HepG2 (cell line): ENCODE data around the gene FGFR3. TPM values are rescaled to one million over a fixed set of nuclear protein-coding genes. Genes with fewer than 3 reads are reported as not detected.

ENCODE experiments used
- AGO2 ChIP-seq: fragments of 200-400 bp; formaldehyde crosslinking; optimal IDR thresholded peaks from 2 replicates; pipeline ENCODE3; 2017; ENCODE audit warnings: mild to moderate bottlenecking, low read depth, low read length, moderate library complexity
- DR1 ChIP-seq: sonication (generic); formaldehyde crosslinking; IDR thresholded peaks from 2 replicates; pipeline ENCODE4 v1.8.0; 2021; ENCODE audit warnings: mild to moderate bottlenecking, missing genetic modification reagents, inconsistent platforms
- FIP1L1 ChIP-seq: fragments of 200-400 bp; formaldehyde crosslinking; IDR thresholded peaks from 2 replicates; pipeline ENCODE4 v1.6.1; 2018; ENCODE audit warnings: low read depth, mild to moderate bottlenecking, low read length, moderate library complexity, borderline replicate concordance; ENCODE audit not compliant: insufficient read depth
- KIAA2018 ChIP-seq: sonication (generic); formaldehyde crosslinking; IDR thresholded peaks from 2 replicates; pipeline ENCODE4 v1.5.0; 2020; ENCODE audit warnings: mild to moderate bottlenecking, missing genetic modification reagents, borderline replicate concordance
- MBNL3 ChIP-seq: fragments of 250-450 bp; sonication (Bioruptor Pico); conservative IDR thresholded peaks from 2 replicates; pipeline ENCODE4 v1.8.0; 2022; ENCODE audit warnings: mild to moderate bottlenecking, inconsistent platforms
- NCOA5 ChIP-seq: sonication (generic); formaldehyde crosslinking; IDR thresholded peaks from 2 replicates; pipeline ENCODE4 v1.4.0; 2020; ENCODE audit warnings: missing genetic modification reagents
- NFE2L1 ChIP-seq: sonication (generic); formaldehyde crosslinking; IDR thresholded peaks from 2 replicates; pipeline ENCODE4 v1.4.0; 2020; ENCODE audit warnings: missing genetic modification reagents, mild to moderate bottlenecking, borderline replicate concordance
- NR3C1 ChIP-seq: sonication (generic); formaldehyde crosslinking; IDR thresholded peaks from 2 replicates; pipeline ENCODE4 v1.4.0; 2020; ENCODE audit warnings: missing genetic modification reagents
- PAWR ChIP-seq: sonication (generic); formaldehyde crosslinking; IDR thresholded peaks from 2 replicates; pipeline ENCODE4 v1.4.0; 2020; ENCODE audit warnings: missing genetic modification reagents, mild to moderate bottlenecking, borderline replicate concordance
- TBX3 ChIP-seq: fragments of 450-650 bp; IDR thresholded peaks from 2 replicates; pipeline ENCODE4 v1.6.1; 2017; ENCODE audit warnings: antibody characterized with exemption, mild to moderate bottlenecking, inconsistent platforms, borderline replicate concordance
- TEAD2 ChIP-seq: sonication (generic); formaldehyde crosslinking; IDR thresholded peaks from 2 replicates; pipeline ENCODE4 v1.9.0; 2021; ENCODE audit warnings: missing genetic modification reagents
- TRIM24 ChIP-seq: sonication (generic); formaldehyde crosslinking; IDR thresholded peaks from 2 replicates; pipeline ENCODE4 v1.8.0; 2022; ENCODE audit warnings: mild to moderate bottlenecking, missing genetic modification reagents
- ZNF326 ChIP-seq: sonication (generic); formaldehyde crosslinking; IDR thresholded peaks from 2 replicates; pipeline ENCODE4 v1.4.0; 2020; ENCODE audit warnings: missing genetic modification reagents, borderline replicate concordance
- ZNF431 ChIP-seq: sonication (generic); formaldehyde crosslinking; IDR thresholded peaks from 2 replicates; pipeline ENCODE4 v1.9.0; 2022; ENCODE audit warnings: missing genetic modification reagents, low read depth, mild to moderate bottlenecking, borderline replicate concordance
- ZNF546 ChIP-seq: sonication (generic); formaldehyde crosslinking; conservative IDR thresholded peaks from 2 replicates; pipeline ENCODE4 v1.8.1; 2023; ENCODE audit warnings: mild to moderate bottlenecking, missing genetic modification reagents
- ZNF558 ChIP-seq: sonication (generic); formaldehyde crosslinking; IDR thresholded peaks from 2 replicates; pipeline ENCODE4 v1.9.0; 2022; ENCODE audit warnings: mild to moderate bottlenecking, missing genetic modification reagents, borderline replicate concordance
- ZNF75D ChIP-seq: sonication (generic); formaldehyde crosslinking; IDR thresholded peaks from 2 replicates; pipeline ENCODE4 v1.8.1; 2023; ENCODE audit warnings: missing genetic modification reagents, mild to moderate bottlenecking, borderline replicate concordance
- ZNF768 ChIP-seq: sonication (generic); formaldehyde crosslinking; IDR thresholded peaks from 2 replicates; pipeline ENCODE4 v1.4.0; 2020; ENCODE audit warnings: missing genetic modification reagents
- ZNF775 ChIP-seq: sonication (generic); formaldehyde crosslinking; IDR thresholded peaks from 2 replicates; pipeline ENCODE4 v1.4.0; 2020; ENCODE audit warnings: missing genetic modification reagents, mild to moderate bottlenecking, moderate library complexity, borderline replicate concordance
- ZNF782 ChIP-seq: sonication (generic); formaldehyde crosslinking; IDR thresholded peaks from 2 replicates; pipeline ENCODE4 v1.4.0; 2020; ENCODE audit warnings: missing genetic modification reagents, mild to moderate bottlenecking, borderline replicate concordance
- polyA plus RNA-seq, 8 experiments: library from polyadenylated mRNA; depleted of rRNA in 3 of 8; stranded (reverse) in 7 of 8; unstranded in 1 of 8; fragments of >200 nt; fragmentation: Illumina TruSeq in 4 of 8; extraction: Trizol in 4 of 8; gene quantifications; 2 replicates each; pipeline versions ENCODE4 v1.2.1 to v1.2.3, GENCODE V29; 2011 to 2016; ENCODE audit warnings: low read depth in 4 of 8, missing spikeins in 1 of 8, mixed read lengths in 1 of 8; ENCODE audit not compliant: insufficient read depth in 1 of 8
- total RNA-seq, 5 experiments: library from RNA; depleted of rRNA; stranded (reverse); fragments of >200 nt; fragmentation: Illumina TruSeq; extraction: Trizol; gene quantifications; 2 replicates each; pipeline ENCODE4 v1.2.3, GENCODE V29; 2016; ENCODE audit warnings: low read depth in 1 of 5
- TF ChIP-seq, protein P1 (sequence below): sonication (generic); IDR thresholded peaks from 2 replicates; pipeline ENCODE4 v1.6.1; 2016; ENCODE audit warnings: low read depth, borderline replicate concordance

Gene FGFR3
- total and polyA plus RNA-seq, 2 of the 13 experiments (the other 11 are each of a cell fraction or from before 2014, with no cell fraction given): 103 to 109 TPM

DNA sequence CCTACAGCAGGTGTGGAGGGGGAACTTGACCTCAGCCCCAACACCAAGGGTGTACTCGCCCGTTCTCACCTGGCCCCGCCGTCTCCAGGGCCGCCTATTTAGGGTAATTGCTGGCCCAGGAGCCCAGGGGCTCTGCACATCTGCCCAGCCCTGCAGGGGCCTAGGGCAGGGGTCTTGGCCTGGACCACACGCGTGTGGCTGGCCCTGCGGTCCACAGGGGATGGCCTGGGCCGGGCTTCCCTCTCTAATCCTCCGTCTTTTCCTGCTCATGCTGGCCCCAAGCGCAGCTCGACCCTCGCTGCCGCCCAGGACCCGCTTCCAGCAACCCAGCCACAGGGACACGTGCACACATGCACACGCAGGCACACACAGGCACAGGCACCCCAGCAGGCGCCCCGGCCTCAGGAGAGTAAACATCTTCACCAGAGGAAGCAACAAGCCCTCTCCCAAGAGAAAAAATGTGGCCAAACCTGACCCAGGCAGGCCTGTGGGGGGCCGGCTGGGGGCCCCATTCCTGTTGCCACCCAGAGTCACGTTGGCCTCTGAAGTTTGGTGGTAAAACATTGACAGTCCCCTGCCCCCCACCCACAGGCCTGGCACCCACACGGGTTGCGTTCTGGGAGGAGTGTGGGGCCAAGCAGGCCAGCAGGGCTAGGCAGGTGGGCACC is 24.6 kb upstream of the FGFR3 start (continued):
- TF ChIP-seq NFE2L1 (CRISPR knock-in tag) (no peak), ZNF431 (CRISPR knock-in tag) (no peak), NR3C1 (CRISPR knock-in tag) (no peak), ZNF75D (CRISPR knock-in tag) (no peak), TRIM24 (CRISPR knock-in tag) (no peak), PAWR (CRISPR knock-in tag) (no peak), ZNF768 (CRISPR knock-in tag) (0 out of 2 replicates have a peak, but pooled peaks have one; percentile 30), KIAA2018 (CRISPR knock-in tag) (no peak), ZNF775 (CRISPR knock-in tag) (no peak), MBNL3 (CRISPR knock-in tag) (no peak), ZNF546 (CRISPR knock-in tag) (0 out of 2 replicates have a peak, but pooled peaks have one; percentile 25), NCOA5 (CRISPR knock-in tag) (no peak), FIP1L1 (no peak), AGO2 (peak; percentile 92), TEAD2 (CRISPR knock-in tag) (no peak), ZNF558 (CRISPR knock-in tag) (no peak), DR1 (no peak), ZNF326 (CRISPR knock-in tag) (peak; percentile 72), ZNF782 (no peak), TBX3 (no peak)
- TF ChIP-seq, protein P1, sequence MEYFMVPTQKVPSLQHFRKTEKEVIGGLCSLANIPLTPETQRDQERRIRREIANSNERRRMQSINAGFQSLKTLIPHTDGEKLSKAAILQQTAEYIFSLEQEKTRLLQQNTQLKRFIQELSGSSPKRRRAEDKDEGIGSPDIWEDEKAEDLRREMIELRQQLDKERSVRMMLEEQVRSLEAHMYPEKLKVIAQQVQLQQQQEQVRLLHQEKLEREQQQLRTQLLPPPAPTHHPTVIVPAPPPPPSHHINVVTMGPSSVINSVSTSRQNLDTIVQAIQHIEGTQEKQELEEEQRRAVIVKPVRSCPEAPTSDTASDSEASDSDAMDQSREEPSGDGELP: peak; percentile 26; the same call in 1 of the 2 replicates
